ENCODE data around the gene DNAH7. TPM values are rescaled to one million over a fixed set of nuclear protein-coding genes. Genes with fewer than 3 reads are reported as not detected.

Gene DNAH7
- total and polyA plus RNA-seq, 10 donors = 0.06 to 1.9 (median 0.33) TPM

DNA sequence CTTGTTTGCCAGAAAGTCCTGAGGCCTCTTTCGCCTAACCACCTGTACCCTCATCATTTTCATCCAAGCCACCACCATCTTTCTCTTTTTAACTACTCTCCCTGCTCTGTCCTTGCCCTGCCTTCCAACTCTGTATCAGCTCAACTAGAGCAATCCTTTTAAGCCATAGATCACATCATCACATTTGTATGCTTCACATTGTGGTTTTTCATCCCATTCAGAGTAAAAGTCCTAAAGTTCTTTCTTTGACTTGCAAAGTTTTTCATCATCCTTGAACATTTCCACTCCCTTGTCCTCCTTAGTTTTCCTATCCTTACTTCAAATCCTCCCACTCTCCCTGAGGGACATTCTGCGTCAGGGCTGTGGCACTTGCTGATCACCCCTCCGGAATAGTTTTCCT lies 337.7 kb downstream of the DNAH7 start:
- Histone ChIP-seq H3K4me3 (no peak overlapping the region), H3K36me3 (peaks cover 7 to 89% (median 36%) of the 10 kb centered on the region in 6 donors), H3K27me3 (replicated peaks in 1 of 7) (no peaks in the 10 kb centered on the region), H3K27ac (no peak overlapping the region), H3K9me3 (no peaks in the 10 kb centered on the region), H3K4me1 (no peaks in the 10 kb centered on the region)
- WGBS, 5 donors = 92 to 99% (median 93%) methylated on average over 3 of the region's 3 CpGs
- TF ChIP-seq POLR2A (IDR thresholded peaks at IDR 0.05) (no peak), POLR2AphosphoS5 (IDR thresholded peaks at IDR 0.05) (no peak), CTCF (IDR thresholded peaks at IDR 0.05 in 8 of 11, conservative IDR thresholded peaks at IDR 0.05 in 3 of 11) (no peak)
- DNase-seq = no peak
- intact Hi-C loops (cut with DNase I; ENCODE audit: low total_unique reads) = no loop called here

DNA sequence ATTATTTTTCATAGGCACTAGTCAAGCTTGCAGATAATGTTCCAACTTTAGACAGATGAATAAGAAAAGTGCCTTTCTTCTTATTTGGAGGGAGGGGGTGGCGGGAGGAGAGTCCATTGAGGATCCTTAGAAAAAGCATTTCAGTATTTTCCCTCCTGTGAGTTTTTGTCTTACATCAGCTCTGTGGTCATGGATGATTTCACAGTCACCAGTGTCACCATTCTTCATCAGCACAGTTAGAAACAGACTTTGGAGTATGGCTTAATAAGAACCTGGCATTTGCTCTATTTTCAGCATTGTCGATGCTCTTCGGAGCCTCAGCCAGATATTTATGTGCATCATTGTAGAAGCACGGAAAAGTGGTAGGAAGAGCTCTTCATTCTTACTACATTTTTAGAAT lies 341.5 kb downstream of the DNAH7 start:
- TF ChIP-seq POLR2A (IDR thresholded peaks at IDR 0.05) (no peak), POLR2AphosphoS5 (IDR thresholded peaks at IDR 0.05) (no peak), CTCF (IDR thresholded peaks at IDR 0.05 in 8 of 11, conservative IDR thresholded peaks at IDR 0.05 in 3 of 11) (no peak)
- Histone ChIP-seq H3K27ac (no peak overlapping the region), H3K9me3 (no peaks in the 10 kb centered on the region), H3K36me3 (peaks cover 4 to 87% (median 37%) of the 10 kb centered on the region in 6 donors), H3K4me3 (no peak overlapping the region), H3K4me1 (no peaks in the 10 kb centered on the region), H3K27me3 (replicated peaks in 1 of 7) (no peaks in the 10 kb centered on the region)
- no peak for DNase-seq
- intact Hi-C loops (cut with DNase I; ENCODE audit: low total_unique reads) = no loop called here
- WGBS, 5 donors = 93 to 99% (median 96%) methylated on average over 4 of the region's 4 CpGs

DNA sequence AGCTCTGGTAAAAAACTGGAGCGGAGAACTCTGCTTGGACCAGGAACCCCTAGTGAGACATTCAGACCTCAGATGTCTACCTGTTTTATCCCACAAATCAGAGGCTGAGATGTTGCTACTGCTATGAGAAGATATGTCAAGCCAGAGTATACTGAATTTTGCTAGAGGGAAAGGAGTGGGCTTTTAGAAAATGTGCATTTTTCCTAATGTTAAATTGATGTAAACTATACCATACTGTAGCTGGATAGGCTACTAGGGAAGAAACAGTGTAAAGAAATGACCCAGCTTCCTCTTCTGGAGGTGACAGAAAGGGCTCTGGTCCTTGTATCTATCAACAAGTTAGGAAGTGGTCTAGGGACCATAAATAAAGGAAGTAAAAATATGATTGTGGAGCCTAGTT lies 346.6 kb downstream of the DNAH7 start:
- TF ChIP-seq POLR2AphosphoS5 (IDR thresholded peaks at IDR 0.05) = no peak
- TF ChIP-seq CTCF (IDR thresholded peaks at IDR 0.05 in 8 of 11, conservative IDR thresholded peaks at IDR 0.05 in 3 of 11) = no peak
- no peak for TF ChIP-seq POLR2A (IDR thresholded peaks at IDR 0.05)
- Histone ChIP-seq H3K27me3 (replicated peaks in 1 of 7) (no peaks in the 10 kb centered on the region), H3K4me1 (no peaks in the 10 kb centered on the region), H3K27ac (no peak overlapping the region), H3K4me3 (no peak overlapping the region), H3K9me3 (no peaks in the 10 kb centered on the region), H3K36me3 (peaks cover 0 to 92% (median 36%) of the 10 kb centered on the region in 6 donors)
- intact Hi-C loops (cut with DNase I; ENCODE audit: low total_unique reads) = no loop called here
- DNase-seq = no peak
- 95 to 100% (median 97%) methylated on average over 1 of the region's 1 CpG for WGBS, 5 donors

GRCh38 chr2:195721042-195721441 lies 347.6 kb downstream of the DNAH7 start:
- 84 to 97% (median 92%) methylated on average over 2 of the region's 2 CpGs for WGBS, 5 donors
- no peak overlapping the region for H3K4me3 ChIP-seq
- intact Hi-C loops (cut with DNase I; ENCODE audit: low total_unique reads) = no loop called here
- no peak for DNase-seq
- H3K27me3 ChIP-seq (replicated peaks in 1 of 7) = no peaks in the 10 kb centered on the region
- H3K27ac ChIP-seq = no peak overlapping the region
- H3K9me3 ChIP-seq = no peaks in the 10 kb centered on the region
- TF ChIP-seq POLR2A (IDR thresholded peaks at IDR 0.05) = no peak
- TF ChIP-seq POLR2AphosphoS5 (IDR thresholded peaks at IDR 0.05) = no peak
- TF ChIP-seq CTCF (IDR thresholded peaks at IDR 0.05 in 8 of 11, conservative IDR thresholded peaks at IDR 0.05 in 3 of 11) = no peak
- H3K36me3 ChIP-seq = peaks cover 0 to 97% (median 44%) of the 10 kb centered on the region in 6 donors
- no peaks in the 10 kb centered on the region for H3K4me1 ChIP-seq

Measured in spleen (tissue), 11 donors.